SJCRH30 (cell line): ENCODE results near the gene RBBP7. TPM values are rescaled to one million over a fixed set of nuclear protein-coding genes. Genes with fewer than 3 reads are reported as not detected.
A peak's percentile ranks its signal among the peaks of the same experiment; 100 is the strongest.

Source experiments
- DNase-seq, 2 experiments: peaks; one replicate each; pipeline ENCODE4 v3.0.0-alpha.2; 2015 to 2020
- H3K27ac ChIP-seq: fragments of 250-450 bp; sonication (Bioruptor Pico); 2 replicates; pipeline ENCODE4 v1.5.1; 2020; ENCODE audit warnings: mild to moderate bottlenecking, moderate library complexity
- H3K27me3 ChIP-seq: fragments of 250-450 bp; sonication (Bioruptor Pico); 2 replicates; pipeline ENCODE4 v1.5.1; 2020; ENCODE audit warnings: mild to moderate bottlenecking, moderate library complexity
- H3K36me3 ChIP-seq: fragments of 250-450 bp; sonication (Bioruptor Pico); 2 replicates; pipeline ENCODE4 v1.5.1; 2020; ENCODE audit warnings: mild to moderate bottlenecking, moderate library complexity
- H3K4me1 ChIP-seq: fragments of 250-450 bp; sonication (Bioruptor Pico); 2 replicates; pipeline ENCODE4 v1.5.1; 2020; ENCODE audit warnings: mild to moderate bottlenecking, moderate library complexity
- H3K4me3 ChIP-seq: fragments of 250-450 bp; sonication (Bioruptor Pico); 2 replicates; pipeline ENCODE4 v1.5.1; 2020; ENCODE audit warnings: mild to moderate bottlenecking, moderate library complexity
- H3K9me3 ChIP-seq: fragments of 250-450 bp; sonication (Bioruptor Pico); replicated peaks from 2 replicates; pipeline ENCODE4 v1.5.1; 2020; ENCODE audit warnings: mild to moderate bottlenecking, moderate library complexity
- total RNA-seq: library from RNA; depleted of rRNA; stranded (reverse); fragments of >200 nt; shearing (Covaris generic); gene quantifications from 2 replicates; pipeline ENCODE4 v1.2.3, GENCODE V29; 2014

Gene RBBP7
- total RNA-seq, 1 experiment from 2014 or later = 303 TPM

GRCh38 chrX:16848541-16848940 lies 21.6 kb downstream of the RBBP7 start:
- no peaks in the 10 kb centered on the region for H3K27me3 ChIP-seq
- H3K36me3 ChIP-seq = peaks cover 90% of the 10 kb centered on the region
- H3K27ac ChIP-seq = no peak overlapping the region
- no peaks in the 10 kb centered on the region for H3K4me1 ChIP-seq
- H3K9me3 ChIP-seq = no peaks in the 10 kb centered on the region
- H3K4me3 ChIP-seq = no peak overlapping the region
- no peak for DNase-seq

DNA sequence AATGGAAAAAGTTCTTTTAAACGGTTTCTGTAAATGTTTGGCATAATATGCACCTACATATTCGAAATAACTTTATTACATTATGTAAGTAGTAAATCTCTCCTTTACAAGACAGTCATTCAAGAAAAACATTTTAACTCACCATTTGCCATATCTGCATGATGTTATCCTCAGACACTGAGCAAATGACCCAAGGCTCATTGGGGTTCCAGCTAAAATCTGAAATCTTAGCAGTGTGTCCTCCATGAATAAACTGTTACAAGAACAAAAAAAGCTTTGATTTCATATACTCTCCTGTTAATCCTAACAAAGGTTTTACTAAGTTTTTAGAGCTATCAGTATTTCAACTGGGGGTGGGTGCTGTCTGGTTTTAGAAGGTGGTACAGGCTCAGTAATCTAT lies 24.5 kb downstream of the RBBP7 start:
- Histone ChIP-seq H3K27me3 (no peaks in the 10 kb centered on the region), H3K36me3 (peaks cover 88% of the 10 kb centered on the region), H3K27ac (no peak overlapping the region), H3K4me3 (no peak overlapping the region), H3K9me3 (no peaks in the 10 kb centered on the region), H3K4me1 (no peaks in the 10 kb centered on the region; the same call in 1 of the 2 replicates)
- DNase-seq = no peak

- Histone ChIP-seq H3K9me3 (no peaks in the 10 kb centered on the region), H3K36me3 (peaks cover 73% of the 10 kb centered on the region), H3K27ac (no peak overlapping the region), H3K27me3 (no peaks in the 10 kb centered on the region), H3K4me1 (peaks cover 22% of the 10 kb centered on the region), H3K4me3 (no peak overlapping the region)
- no peak for DNase-seq
Measured at GRCh38 chrX:16843208-16843909, 26.8 kb downstream of the RBBP7 start.

GRCh38 chrX:16842684-16843083 lies 27.5 kb downstream of the RBBP7 start:
- no peak for DNase-seq
- no peaks in the 10 kb centered on the region for H3K27me3 ChIP-seq
- H3K27ac ChIP-seq = no peak overlapping the region
- H3K4me1 ChIP-seq = peaks cover 29% of the 10 kb centered on the region
- H3K36me3 ChIP-seq = peaks cover 73% of the 10 kb centered on the region
- H3K9me3 ChIP-seq = no peaks in the 10 kb centered on the region
- H3K4me3 ChIP-seq = no peak overlapping the region

DNA sequence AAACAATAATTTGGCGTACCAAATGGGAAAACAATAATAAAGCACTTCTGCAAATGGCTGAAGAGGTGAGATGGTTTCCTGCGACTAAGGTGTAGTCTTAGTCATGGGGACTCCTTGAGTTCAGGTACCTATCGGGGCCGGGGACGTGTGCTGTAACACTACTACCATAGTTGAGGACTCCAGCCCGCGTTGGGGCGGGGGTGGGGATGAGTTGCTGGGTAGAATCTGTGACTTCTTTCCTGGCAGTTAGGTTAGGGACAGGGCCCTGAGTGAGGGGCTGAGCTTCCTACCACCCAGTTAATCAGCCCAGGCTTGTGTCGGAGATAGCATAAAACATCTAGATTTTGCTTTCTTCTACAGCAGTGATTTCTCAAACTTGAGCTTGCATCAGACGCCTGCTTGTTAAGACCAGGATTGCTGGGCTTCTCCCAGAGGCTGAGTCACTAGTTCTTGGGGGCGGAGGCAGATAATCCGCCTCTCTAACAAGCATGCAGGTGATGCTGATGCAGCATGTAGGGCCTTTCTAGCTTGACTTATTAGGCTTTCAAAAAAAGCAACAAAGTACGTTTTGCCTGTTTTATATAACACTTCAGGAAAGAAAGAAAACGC lies 30.2 kb downstream of the RBBP7 start:
- no peaks in the 10 kb centered on the region for H3K9me3 ChIP-seq
- H3K27ac ChIP-seq = peak overlapping the region; percentile 67
- H3K36me3 ChIP-seq = peaks cover 58% of the 10 kb centered on the region
- H3K27me3 ChIP-seq = no peaks in the 10 kb centered on the region
- DNase-seq = peak; percentile 53 to 65
- peaks cover 30% of the 10 kb centered on the region for H3K4me1 ChIP-seq
- no peak overlapping the region for H3K4me3 ChIP-seq

DNA sequence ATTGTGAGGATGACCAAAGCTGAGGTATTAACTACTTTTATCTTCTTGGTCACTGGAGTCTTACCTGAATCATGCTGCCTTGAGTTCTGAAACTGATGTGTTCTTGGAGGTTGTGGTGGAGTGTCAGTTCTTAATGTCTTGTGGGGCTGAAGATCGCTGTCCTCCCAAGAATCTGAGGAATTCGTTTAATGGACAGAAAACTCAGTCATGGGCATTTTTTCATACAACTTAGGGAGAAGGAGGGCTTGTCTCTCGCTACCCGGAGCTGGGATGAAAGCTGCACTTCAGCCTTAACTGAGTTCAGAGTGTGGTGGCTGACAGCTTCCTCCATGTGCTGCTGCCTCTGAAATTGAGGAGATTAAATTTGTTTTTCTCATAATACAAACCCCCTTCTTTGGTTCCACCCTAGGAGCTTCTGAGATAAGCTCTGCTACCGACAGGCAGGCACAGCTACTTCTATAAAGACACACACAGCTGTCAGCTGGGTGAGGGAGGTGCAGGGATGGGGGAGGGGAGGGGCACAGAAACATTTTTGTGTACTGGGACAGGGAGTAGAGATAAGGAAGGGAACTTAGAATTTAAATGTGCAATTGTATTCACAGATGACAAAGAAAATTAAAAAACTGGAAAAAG lies 30.8 kb downstream of the RBBP7 start:
- Histone ChIP-seq H3K4me3 (no peak overlapping the region), H3K27me3 (no peaks in the 10 kb centered on the region), H3K4me1 (peaks cover 30% of the 10 kb centered on the region), H3K36me3 (peaks cover 52% of the 10 kb centered on the region), H3K9me3 (no peaks in the 10 kb centered on the region), H3K27ac (peak overlapping the region; percentile 67)
- DNase-seq = peak; percentile 79 to 80

DNA sequence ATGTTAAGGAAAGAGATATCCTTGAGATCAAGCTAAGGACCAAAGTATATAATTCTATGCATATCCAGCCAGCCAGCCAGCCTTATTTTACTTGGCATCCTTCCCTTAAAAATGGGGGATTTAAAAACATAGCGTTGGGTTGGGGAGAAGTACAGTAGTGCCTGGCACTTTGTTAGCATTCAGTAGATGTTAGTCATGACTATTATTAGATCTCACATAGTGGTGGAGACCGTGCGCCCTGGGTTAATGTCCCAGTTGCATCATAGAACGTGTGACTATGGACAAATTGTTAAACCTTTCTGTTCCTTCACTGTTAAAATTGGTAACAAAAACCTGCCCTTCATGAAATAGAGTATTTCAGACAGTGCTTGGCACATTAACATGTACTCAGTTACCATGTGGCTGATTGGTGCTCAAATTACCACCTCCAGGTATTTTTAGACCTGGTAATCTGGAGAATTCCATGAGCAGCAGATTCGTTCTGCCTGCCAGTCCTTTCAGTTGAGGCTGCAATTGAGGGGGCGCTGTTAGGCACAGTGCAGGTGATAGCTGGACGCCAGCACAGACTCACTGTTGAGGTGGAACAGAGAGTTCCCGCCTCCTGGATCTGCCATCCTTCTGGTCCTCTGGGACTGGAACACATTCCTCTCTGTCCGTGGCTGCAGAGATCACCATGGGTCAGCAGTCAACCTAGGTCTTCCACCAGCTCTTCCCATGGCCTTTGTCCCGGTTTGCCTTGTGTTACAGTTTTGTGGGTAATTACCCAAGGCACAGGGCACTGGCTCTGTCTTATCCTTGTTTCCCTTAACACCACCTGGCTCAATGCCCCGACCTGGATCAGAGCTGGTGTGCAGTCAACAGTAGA lies 31.7 kb downstream of the RBBP7 start:
- H3K27me3 ChIP-seq = no peaks in the 10 kb centered on the region
- H3K36me3 ChIP-seq = peaks cover 48% of the 10 kb centered on the region
- H3K4me3 ChIP-seq = no peak overlapping the region
- no peaks in the 10 kb centered on the region for H3K9me3 ChIP-seq
- H3K4me1 ChIP-seq = peaks cover 30% of the 10 kb centered on the region
- DNase-seq = peak; percentile 26 to 31
- H3K27ac ChIP-seq = peak overlapping the region; percentile 67

- Histone ChIP-seq H3K27ac (no peak overlapping the region), H3K4me1 (peaks cover 30% of the 10 kb centered on the region), H3K9me3 (no peaks in the 10 kb centered on the region), H3K27me3 (no peaks in the 10 kb centered on the region), H3K4me3 (no peak overlapping the region), H3K36me3 (peaks cover 38% of the 10 kb centered on the region)
- no peak for DNase-seq
Measured at GRCh38 chrX:16836371-16836770, 33.8 kb downstream of the RBBP7 start.

- peaks cover 42% of the 10 kb centered on the region for H3K36me3 ChIP-seq
- H3K4me1 ChIP-seq = peaks cover 22% of the 10 kb centered on the region
- no peak overlapping the region for H3K4me3 ChIP-seq
- no peak overlapping the region for H3K27ac ChIP-seq
- no peaks in the 10 kb centered on the region for H3K9me3 ChIP-seq
- DNase-seq = no peak
- H3K27me3 ChIP-seq = no peaks in the 10 kb centered on the region
Measured at GRCh38 chrX:16834806-16835205, 35.4 kb downstream of the RBBP7 start.

DNA sequence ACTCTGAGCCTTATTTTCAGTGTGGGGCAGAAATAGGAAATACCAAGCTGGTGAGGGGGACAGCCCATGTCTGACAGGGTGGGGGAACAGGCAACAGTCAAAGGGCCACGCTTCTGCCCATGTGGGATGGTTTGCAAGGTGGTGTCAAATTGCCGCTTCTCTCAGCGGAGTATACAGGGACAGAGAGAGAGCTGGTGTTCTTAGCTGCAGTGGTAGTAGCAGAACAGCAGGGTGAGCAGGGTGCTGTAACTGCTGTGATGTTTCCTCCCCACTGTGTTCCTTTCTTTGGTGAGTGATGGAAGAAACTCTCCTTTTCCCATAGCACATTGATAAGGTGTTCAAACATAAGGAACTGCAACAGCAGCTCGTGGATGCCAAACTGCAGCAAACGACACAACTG lies 37.9 kb downstream of the RBBP7 start:
- H3K27me3 ChIP-seq = no peaks in the 10 kb centered on the region
- no peak for DNase-seq
- H3K4me1 ChIP-seq = peaks cover 6% of the 10 kb centered on the region; the same call in 1 of the 2 replicates
- no peaks in the 10 kb centered on the region for H3K9me3 ChIP-seq
- H3K27ac ChIP-seq = no peak overlapping the region
- peaks cover 34% of the 10 kb centered on the region for H3K36me3 ChIP-seq
- H3K4me3 ChIP-seq = no peak overlapping the region

- peaks cover 6% of the 10 kb centered on the region; the same call in 1 of the 2 replicates for H3K4me1 ChIP-seq
- H3K4me3 ChIP-seq = no peak overlapping the region
- no peaks in the 10 kb centered on the region for H3K27me3 ChIP-seq
- DNase-seq = no peak
- H3K9me3 ChIP-seq = no peaks in the 10 kb centered on the region
- peaks cover 27% of the 10 kb centered on the region for H3K36me3 ChIP-seq
- no peak overlapping the region for H3K27ac ChIP-seq
Measured at GRCh38 chrX:16828124-16828908, 41.8 kb downstream of the RBBP7 start.

- no peak overlapping the region for H3K27ac ChIP-seq
- H3K4me1 ChIP-seq = peaks cover 6% of the 10 kb centered on the region; the same call in 1 of the 2 replicates
- no peaks in the 10 kb centered on the region for H3K27me3 ChIP-seq
- no peak overlapping the region for H3K4me3 ChIP-seq
- no peak for DNase-seq
- H3K9me3 ChIP-seq = no peaks in the 10 kb centered on the region
- H3K36me3 ChIP-seq = peaks cover 20% of the 10 kb centered on the region
Measured at GRCh38 chrX:16827225-16827624, 42.9 kb downstream of the RBBP7 start.

DNA sequence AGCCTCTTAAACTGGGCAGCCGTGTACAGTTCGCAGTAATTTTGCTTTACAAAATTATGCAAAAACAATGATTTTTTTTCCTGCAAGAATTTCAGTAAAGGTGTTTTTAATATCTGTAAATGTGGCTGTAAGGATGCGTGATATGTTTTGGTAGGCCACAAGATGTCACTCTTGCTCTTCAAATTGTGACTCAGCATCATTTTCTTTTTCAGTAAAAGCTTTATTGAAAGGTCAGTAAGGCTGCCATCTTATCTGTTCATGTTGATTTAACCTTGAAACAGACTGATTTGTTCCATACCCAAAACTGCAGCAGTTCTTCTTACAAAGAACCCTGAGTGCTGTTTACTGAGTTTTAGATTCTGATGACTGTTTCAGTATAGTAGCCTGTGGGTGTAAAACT lies 44.0 kb downstream of the RBBP7 start:
- H3K4me1 ChIP-seq = peaks cover 6% of the 10 kb centered on the region; the same call in 1 of the 2 replicates
- no peaks in the 10 kb centered on the region for H3K9me3 ChIP-seq
- DNase-seq = peak in 1 of 2 experiments; percentile 56
- H3K27ac ChIP-seq = peak overlapping the region; percentile 45; the same call in 1 of the 2 replicates
- no peak overlapping the region for H3K4me3 ChIP-seq
- H3K27me3 ChIP-seq = no peaks in the 10 kb centered on the region
- H3K36me3 ChIP-seq = peaks cover 23% of the 10 kb centered on the region
